ENCODE results near the gene SLC30A7. TPM values are rescaled to one million over a fixed set of nuclear protein-coding genes. Genes with fewer than 3 reads are reported as not detected.
A peak's percentile ranks its signal among the peaks of the same experiment; 100 is the strongest.

Gene SLC30A7
- total RNA-seq, 1 donor from 2014 or later: 56.6 TPM

GRCh38 chr1:100893718-100894117, 2.2 kb upstream of the SLC30A7 start:
- Mint-ChIP-seq H3K27me3 (ENCODE audit: low read depth, unreplicated experiment) (no peaks in the 10 kb centered on the region), H3K4me1 (ENCODE audit: low read depth, unreplicated experiment) (peaks cover 19% of the 10 kb centered on the region), H3K36me3 (ENCODE audit: low read depth, unreplicated experiment) (peaks cover 19% of the 10 kb centered on the region), H3K9me3 (ENCODE audit: unreplicated experiment) (peaks cover 12% of the 10 kb centered on the region), H3K27ac (ENCODE audit: unreplicated experiment) (no peak overlapping the region), H3K4me3 (ENCODE audit: unreplicated experiment) (peak overlapping the region; percentile 96)
- no peak overlapping the region for H3K27ac ChIP-seq (ENCODE audit: low read depth, low read length)
- DNase-seq (ENCODE audit: low read depth) (no peak), FAIRE-seq (no peak)
- no peaks in the 10 kb centered on the region for H3K27me3 ChIP-seq (ENCODE audit: insufficient read depth, low read length)
- peaks cover 10% of the 10 kb centered on the region for H4K20me1 ChIP-seq (ENCODE audit: insufficient read depth, low read length)
- H3K9me3 ChIP-seq (ENCODE audit: insufficient read depth, low read depth, low read length): peaks cover 9% of the 10 kb centered on the region
- H2AFZ ChIP-seq (ENCODE audit: low read depth, low read length): no peak overlapping the region
- peak overlapping the region; percentile 97 for H3K9ac ChIP-seq (ENCODE audit: low read length)
- no peaks in the 10 kb centered on the region for H3K36me3 ChIP-seq (ENCODE audit: insufficient read depth, low read length)
- peak overlapping the region; percentile 90 for H3K4me2 ChIP-seq (ENCODE audit: low read length)
- no peak for TF ChIP-seq EZH2 (IDR thresholded peaks at IDR 0.05; ENCODE audit: insufficient read depth, low read length)
- TF ChIP-seq, protein P1, sequence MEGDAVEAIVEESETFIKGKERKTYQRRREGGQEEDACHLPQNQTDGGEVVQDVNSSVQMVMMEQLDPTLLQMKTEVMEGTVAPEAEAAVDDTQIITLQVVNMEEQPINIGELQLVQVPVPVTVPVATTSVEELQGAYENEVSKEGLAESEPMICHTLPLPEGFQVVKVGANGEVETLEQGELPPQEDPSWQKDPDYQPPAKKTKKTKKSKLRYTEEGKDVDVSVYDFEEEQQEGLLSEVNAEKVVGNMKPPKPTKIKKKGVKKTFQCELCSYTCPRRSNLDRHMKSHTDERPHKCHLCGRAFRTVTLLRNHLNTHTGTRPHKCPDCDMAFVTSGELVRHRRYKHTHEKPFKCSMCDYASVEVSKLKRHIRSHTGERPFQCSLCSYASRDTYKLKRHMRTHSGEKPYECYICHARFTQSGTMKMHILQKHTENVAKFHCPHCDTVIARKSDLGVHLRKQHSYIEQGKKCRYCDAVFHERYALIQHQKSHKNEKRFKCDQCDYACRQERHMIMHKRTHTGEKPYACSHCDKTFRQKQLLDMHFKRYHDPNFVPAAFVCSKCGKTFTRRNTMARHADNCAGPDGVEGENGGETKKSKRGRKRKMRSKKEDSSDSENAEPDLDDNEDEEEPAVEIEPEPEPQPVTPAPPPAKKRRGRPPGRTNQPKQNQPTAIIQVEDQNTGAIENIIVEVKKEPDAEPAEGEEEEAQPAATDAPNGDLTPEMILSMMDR (IDR thresholded peaks at IDR 0.05; ENCODE audit: insufficient read depth, low read depth, low read length): no peak
- H3K79me2 ChIP-seq (ENCODE audit: insufficient read depth, low read length): peaks cover 55% of the 10 kb centered on the region
- H3K4me3 ChIP-seq (ENCODE audit: insufficient read depth, low read depth, low read length): peak overlapping the region; percentile 96
- peaks cover 15% of the 10 kb centered on the region for H3K4me1 ChIP-seq (ENCODE audit: insufficient read depth, low read length)

- DNase-seq (ENCODE audit: low read depth): peak; percentile 81
- peaks cover 9% of the 10 kb centered on the region for H3K36me3 ChIP-seq (ENCODE audit: insufficient read depth, low read length)
- FAIRE-seq: no peak
These were observed 1.0 kb upstream of the SLC30A7 start, which contains the start of gene EXTL2 for GRCh38 chr1:100894603-100895539. Gene EXTL2, minus strand, starts transcription at chr1:100894842. Its CDS starts 6,085 bp downstream, at chr1:100888757.

More at GRCh38 chr1:100894603-100895539, 1.0 kb upstream of the SLC30A7 start, which contains the start of gene EXTL2:
- peak within 1 kb of the TSS; percentile 96 for H3K4me3 Mint-ChIP-seq (ENCODE audit: unreplicated experiment)
- H3K4me2 ChIP-seq (ENCODE audit: low read length): peak within 1 kb of the TSS; percentile 90
- peak within 1 kb of the TSS; percentile 97 for H3K9ac ChIP-seq (ENCODE audit: low read length)
- peak within 1 kb of the TSS; percentile 96 for H3K4me3 ChIP-seq (ENCODE audit: insufficient read depth, low read depth, low read length)
- peak within 1 kb of the TSS; percentile 90 for H3K27ac ChIP-seq (ENCODE audit: low read depth, low read length)
- no peaks in the 10 kb centered on the region for H3K27me3 Mint-ChIP-seq (ENCODE audit: low read depth, unreplicated experiment)
- peaks cover 5% of the 10 kb centered on the region for H3K9me3 ChIP-seq (ENCODE audit: insufficient read depth, low read depth, low read length)
- H3K79me2 ChIP-seq (ENCODE audit: insufficient read depth, low read length): peaks cover 60% of the 10 kb centered on the region
- peak within 1 kb of the TSS; percentile 99 for H3K27ac Mint-ChIP-seq (ENCODE audit: unreplicated experiment)
- TF ChIP-seq, protein P1 (IDR thresholded peaks at IDR 0.05; ENCODE audit: insufficient read depth, low read depth, low read length): no peak
- TF ChIP-seq EZH2 (IDR thresholded peaks at IDR 0.05; ENCODE audit: insufficient read depth, low read length): no peak
- no peaks in the 10 kb centered on the region for H3K27me3 ChIP-seq (ENCODE audit: insufficient read depth, low read length)
- peak within 1 kb of the TSS; percentile 83 for H2AFZ ChIP-seq (ENCODE audit: low read depth, low read length)
- peaks cover 15% of the 10 kb centered on the region for H3K4me1 ChIP-seq (ENCODE audit: insufficient read depth, low read length)
- H3K36me3 Mint-ChIP-seq (ENCODE audit: low read depth, unreplicated experiment): peaks cover 14% of the 10 kb centered on the region
- H3K4me1 Mint-ChIP-seq (ENCODE audit: low read depth, unreplicated experiment): peaks cover 19% of the 10 kb centered on the region
- H3K9me3 Mint-ChIP-seq (ENCODE audit: unreplicated experiment): peaks cover 7% of the 10 kb centered on the region
- peaks cover 10% of the 10 kb centered on the region for H4K20me1 ChIP-seq (ENCODE audit: insufficient read depth, low read length)
